Stimulated activated effector memory CD8-positive, alpha-beta T cell treated with anti-CD3 and anti-CD28 coated beads, Interleukin-12 subunit alpha, Interleukin-12 subunit beta, amount 100 ng/mL, for 72 hours (primary cell): Measurements from ENCODE around the gene HSPB1.
A peak's percentile ranks its signal among the peaks of the same experiment; 100 is the strongest.
"Not testable (repeated sequence)": the region's sequence is repeated elsewhere in the genome, so short reads cannot be mapped to it uniquely, and the experiment has no call there.

Source experiments
- ATAC-seq: fragments of 150-1000 bp; cut with Tn5 transposase; 2 replicates; pipeline ENCODE4 v1.10.0; 2021
- DNase-seq, 2 donors: peaks; one replicate each; pipeline ENCODE4 v3.0.0; 2021 to 2022; ENCODE audit warnings: low spot score in 2 of 2
- H3K27ac Mint-ChIP-seq: one replicate; pipeline ENCODE4 v1.8.0; 2022; ENCODE audit warnings: mild to moderate bottlenecking, mixed read lengths
- H3K36me3 Mint-ChIP-seq: one replicate; pipeline ENCODE4 v1.8.0; 2022; ENCODE audit warnings: mild to moderate bottlenecking, mixed read lengths
- H3K4me1 Mint-ChIP-seq: one replicate; pipeline ENCODE4 v1.8.0; 2022; ENCODE audit warnings: mixed read lengths
- H3K4me3 Mint-ChIP-seq: one replicate; pipeline ENCODE4 v1.8.0; 2022; ENCODE audit warnings: mild to moderate bottlenecking, mixed read lengths
- H3K9me3 Mint-ChIP-seq: one replicate; pipeline ENCODE4 v1.8.0; 2022; ENCODE audit warnings: mixed read lengths

HSPB1 gene

DNA sequence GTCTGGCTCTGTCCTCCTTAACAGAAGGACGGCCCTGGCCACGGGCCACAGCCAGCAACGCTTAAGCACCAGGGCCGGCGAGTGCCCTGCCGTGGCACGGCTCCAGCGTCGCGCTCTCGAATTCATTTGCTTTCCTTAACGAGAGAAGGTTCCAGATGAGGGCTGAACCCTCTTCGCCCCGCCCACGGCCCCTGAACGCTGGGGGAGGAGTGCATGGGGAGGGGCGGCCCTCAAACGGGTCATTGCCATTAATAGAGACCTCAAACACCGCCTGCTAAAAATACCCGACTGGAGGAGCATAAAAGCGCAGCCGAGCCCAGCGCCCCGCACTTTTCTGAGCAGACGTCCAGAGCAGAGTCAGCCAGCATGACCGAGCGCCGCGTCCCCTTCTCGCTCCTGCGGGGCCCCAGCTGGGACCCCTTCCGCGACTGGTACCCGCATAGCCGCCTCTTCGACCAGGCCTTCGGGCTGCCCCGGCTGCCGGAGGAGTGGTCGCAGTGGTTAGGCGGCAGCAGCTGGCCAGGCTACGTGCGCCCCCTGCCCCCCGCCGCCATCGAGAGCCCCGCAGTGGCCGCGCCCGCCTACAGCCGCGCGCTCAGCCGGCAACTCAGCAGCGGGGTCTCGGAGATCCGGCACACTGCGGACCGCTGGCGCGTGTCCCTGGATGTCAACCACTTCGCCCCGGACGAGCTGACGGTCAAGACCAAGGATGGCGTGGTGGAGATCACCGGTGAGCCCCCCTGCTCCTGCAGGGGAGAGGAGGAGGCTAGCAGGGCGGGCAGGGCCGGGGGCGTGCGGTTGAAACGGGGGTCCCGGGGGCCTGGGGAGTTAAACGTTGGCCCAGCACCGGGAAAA lies at the start of gene HSPB1:
HSPB1 (plus strand) TSS at position 327 of the 855 bp plus-strand sequence; CDS start at position 367, 40 bp downstream.
- ATAC-seq = peak; percentile 64
- DNase-seq = peak; percentile 45 to 72
- Mint-ChIP-seq H3K9me3 (no peaks in the 10 kb centered on the region), H3K4me1 (peaks cover 21% of the 10 kb centered on the region), H3K36me3 (peaks cover 15% of the 10 kb centered on the region), H3K27ac (peak within 1 kb of the TSS; percentile 95), H3K4me3 (peak within 1 kb of the TSS; percentile 86)

DNA sequence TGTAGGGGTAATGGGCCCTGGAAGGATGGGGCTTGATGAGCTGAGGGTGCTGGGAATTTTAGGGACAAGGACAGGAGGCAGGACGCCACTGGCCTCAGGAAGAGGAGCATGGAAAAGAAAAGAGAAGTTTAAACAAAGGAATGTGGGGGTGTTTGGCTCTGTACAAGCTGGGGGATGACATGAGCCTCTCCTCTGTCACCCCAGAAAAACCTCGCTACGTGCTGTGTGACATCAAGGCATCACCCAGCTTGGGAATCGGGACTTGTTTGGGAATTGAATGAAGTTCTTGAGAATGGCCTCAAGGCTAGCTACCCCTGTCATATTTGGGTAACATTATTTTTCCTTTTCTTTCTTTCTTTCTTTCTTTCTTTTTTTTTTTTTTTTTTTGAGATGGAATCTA lies 47.7 kb upstream of the HSPB1 start:
- DNase-seq (no peak), ATAC-seq (no peak)
- Mint-ChIP-seq H3K4me3 (no peak overlapping the region), H3K4me1 (no peaks in the 10 kb centered on the region), H3K9me3 (no peaks in the 10 kb centered on the region), H3K27ac (no peak overlapping the region), H3K36me3 (no peaks in the 10 kb centered on the region)

DNA sequence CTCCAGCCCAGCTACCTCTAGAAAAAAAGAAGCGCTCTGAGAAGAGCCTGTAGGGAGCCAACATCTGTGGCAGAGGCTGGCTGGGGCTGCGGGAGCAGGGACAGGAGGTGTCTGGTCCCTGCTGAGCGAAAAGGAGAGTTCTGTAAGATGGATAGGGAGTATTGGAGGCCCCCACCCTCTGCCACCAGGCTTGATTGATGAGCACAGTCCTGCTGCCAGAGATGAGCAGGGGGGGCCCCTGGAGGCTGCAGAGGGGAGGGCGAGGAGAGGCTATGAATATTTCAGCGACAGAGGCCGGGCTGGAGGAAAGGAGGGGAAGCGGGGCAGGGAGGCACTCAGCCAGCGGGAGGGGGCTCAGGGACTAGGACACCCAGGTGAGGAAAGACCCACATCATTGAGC lies 44.5 kb upstream of the HSPB1 start:
- Mint-ChIP-seq H3K27ac (no peak overlapping the region), H3K4me3 (no peak overlapping the region), H3K9me3 (no peaks in the 10 kb centered on the region), H3K4me1 (no peaks in the 10 kb centered on the region), H3K36me3 (no peaks in the 10 kb centered on the region)
- ATAC-seq (peak; percentile 23), DNase-seq (no peak)

DNA sequence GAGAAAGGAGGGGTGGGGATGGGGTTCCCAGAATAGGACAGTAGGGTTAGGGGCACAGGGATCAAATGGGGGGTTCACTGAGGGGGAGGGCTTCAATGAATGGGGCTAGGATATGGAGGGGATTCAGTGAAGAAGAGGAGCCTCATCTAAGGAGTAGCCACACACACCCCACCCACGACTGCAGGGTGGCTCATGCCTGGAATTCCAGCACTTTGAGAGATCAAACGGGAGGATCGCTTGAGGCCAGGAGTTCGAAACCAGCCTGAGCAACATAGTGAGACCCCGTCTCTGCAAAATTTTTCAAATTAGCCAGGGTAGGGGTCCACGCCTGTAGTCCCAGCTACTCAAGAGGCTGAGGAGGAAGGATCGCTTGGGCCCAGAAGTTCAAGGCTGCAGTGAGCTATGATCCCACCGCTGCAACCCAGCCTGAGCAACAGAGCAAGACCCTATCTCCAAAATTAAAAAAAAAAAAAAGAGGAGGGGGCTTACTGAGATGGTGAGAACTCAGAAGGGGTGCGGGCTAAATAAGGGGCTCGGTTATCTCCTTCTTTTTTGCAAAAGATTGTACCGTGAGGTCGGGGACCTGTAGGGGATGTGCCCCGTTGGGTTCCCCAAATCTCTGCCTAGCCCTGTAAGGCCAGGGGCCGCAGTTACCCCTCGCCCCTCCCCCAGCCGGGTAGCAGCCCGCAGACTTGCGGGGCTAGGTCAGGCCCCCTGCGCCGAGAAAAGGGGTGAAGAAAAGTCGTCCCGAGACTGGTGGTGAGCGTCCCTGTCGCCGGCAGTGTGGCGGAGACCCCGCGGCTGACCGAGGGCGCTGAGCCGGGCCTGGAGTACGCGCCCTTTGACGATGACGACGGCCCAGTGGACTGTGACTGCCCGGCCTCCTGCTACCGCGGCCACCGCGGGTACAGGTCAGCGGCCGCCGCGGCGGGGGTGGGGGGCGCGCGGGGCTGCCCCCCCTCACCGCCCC lies 43.1 kb upstream of the HSPB1 start:
- no peak overlapping the region for H3K27ac Mint-ChIP-seq
- H3K36me3 Mint-ChIP-seq = no peaks in the 10 kb centered on the region
- no peaks in the 10 kb centered on the region for H3K4me1 Mint-ChIP-seq
- H3K4me3 Mint-ChIP-seq = peak overlapping the region; percentile 36
- H3K9me3 Mint-ChIP-seq = no peaks in the 10 kb centered on the region
- no peak for ATAC-seq
- no peak for DNase-seq

DNA sequence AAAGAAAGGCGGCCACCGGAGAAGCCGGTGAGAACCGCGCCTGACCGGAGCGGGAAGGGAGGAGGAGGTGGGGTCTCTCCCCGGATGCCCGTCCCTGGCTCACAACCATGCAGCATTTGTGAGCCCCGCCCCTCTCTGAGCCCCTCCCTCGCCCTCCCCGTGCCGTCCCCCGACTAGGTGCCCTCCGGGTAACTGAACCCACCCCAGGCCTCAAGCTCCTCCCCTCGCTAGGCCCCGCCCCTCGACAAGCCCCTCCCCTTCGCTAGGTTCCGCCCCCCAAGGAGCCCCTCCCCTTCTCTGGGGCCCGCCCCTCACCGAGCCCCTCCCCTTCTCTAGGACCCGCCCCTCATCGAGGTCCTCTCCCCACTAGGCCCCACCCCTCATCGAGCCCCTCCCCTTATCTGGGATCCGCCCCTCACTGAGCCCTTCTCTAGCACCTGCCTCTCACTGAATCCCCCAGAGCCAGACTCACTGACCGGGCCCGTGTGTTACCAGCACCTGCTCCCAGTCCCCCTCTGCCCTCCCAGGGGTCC lies 42.2 kb upstream of the HSPB1 start:
- H3K36me3 Mint-ChIP-seq = no peaks in the 10 kb centered on the region
- no peak overlapping the region for H3K27ac Mint-ChIP-seq
- H3K4me3 Mint-ChIP-seq = peak overlapping the region; percentile 36
- no peaks in the 10 kb centered on the region for H3K9me3 Mint-ChIP-seq
- H3K4me1 Mint-ChIP-seq = no peaks in the 10 kb centered on the region
- DNase-seq (no peak), ATAC-seq (peak; percentile 37)

DNA sequence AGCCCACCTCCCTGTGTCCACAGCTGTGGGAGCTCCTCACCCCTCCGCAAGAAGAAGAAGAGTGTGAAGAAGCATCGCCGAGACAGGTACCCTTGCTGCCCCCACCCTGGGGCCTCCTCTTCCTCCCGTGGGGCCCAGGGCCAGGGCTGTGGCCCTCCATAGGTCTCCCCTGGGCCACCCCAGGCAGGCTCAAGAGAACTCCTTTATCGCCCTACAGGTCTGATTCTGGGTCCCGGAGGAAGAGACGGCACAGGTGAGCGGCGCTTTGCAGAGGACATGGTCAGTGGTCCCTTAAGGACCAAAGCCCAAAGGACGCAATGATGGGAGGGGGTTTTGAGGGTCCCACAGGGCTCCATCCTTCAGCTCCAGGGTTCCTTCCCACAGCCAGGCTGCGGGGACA lies 41.1 kb upstream of the HSPB1 start:
- H3K4me1 Mint-ChIP-seq = no peaks in the 10 kb centered on the region
- H3K9me3 Mint-ChIP-seq = no peaks in the 10 kb centered on the region
- H3K36me3 Mint-ChIP-seq = no peaks in the 10 kb centered on the region
- DNase-seq = no peak
- no peak for ATAC-seq
- no peak overlapping the region for H3K4me3 Mint-ChIP-seq
- H3K27ac Mint-ChIP-seq = no peak overlapping the region

DNA sequence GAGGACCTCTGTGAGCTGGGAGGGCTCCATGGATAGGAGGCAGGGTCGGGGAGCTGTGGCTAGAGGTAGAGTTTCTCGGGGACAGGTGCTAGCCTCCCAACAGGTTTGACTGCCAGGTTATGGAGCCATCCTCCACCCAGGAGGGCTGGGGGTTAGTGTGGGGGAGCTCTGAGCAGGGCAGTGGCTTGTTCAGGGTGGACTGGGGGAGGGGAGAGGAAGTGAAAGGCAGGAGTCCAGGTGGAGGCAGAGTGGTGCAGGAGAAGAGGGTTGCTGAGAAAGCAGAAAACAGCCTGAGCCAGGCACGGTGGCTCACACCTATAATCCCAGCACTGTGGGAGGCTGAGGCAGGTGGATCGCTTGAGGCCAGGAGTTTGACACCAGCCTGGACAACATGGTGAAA lies 40.5 kb upstream of the HSPB1 start:
- Mint-ChIP-seq H3K4me1 (no peaks in the 10 kb centered on the region), H3K27ac (no peak overlapping the region), H3K4me3 (no peak overlapping the region), H3K36me3 (no peaks in the 10 kb centered on the region), H3K9me3 (no peaks in the 10 kb centered on the region)
- DNase-seq = no peak
- no peak for ATAC-seq

DNA sequence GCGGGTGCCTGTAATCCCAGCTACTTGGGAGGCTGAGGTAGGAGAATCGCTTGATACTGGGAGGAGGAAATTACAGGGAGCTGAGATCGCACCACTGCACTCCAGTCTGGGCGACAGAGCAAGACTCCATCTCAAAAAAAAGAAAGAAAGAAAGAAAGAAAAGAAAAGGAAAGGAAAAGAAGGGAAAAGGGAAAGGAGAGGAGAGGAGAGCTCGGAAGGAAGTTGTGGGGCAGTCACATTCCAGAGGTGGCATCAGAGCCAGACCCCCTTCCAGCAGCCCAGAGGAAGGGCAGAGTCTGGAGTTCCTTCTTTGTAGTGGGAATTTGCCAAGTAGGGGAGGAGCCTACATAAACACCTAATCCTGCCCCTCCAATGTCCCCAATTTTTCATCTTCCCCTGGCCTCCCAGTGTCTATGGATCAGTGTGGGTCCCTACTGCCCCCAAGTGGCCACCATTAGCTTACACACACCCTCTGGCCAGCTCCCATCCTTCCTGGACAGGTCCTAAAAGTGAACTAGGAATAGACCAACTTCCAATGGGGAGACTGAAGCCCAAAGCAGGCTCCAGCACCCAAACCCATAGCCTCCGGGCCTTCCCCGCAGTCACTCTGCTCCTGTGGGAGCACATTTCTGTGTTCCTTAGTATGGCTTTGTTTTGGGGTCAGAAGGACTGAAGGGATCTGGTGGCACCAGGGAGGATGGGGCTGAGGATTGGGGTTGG lies 39.6 kb upstream of the HSPB1 start:
- no peak for DNase-seq
- ATAC-seq = peak; percentile 51
- H3K4me1 Mint-ChIP-seq = peaks cover 2% of the 10 kb centered on the region
- no peak overlapping the region for H3K4me3 Mint-ChIP-seq
- H3K36me3 Mint-ChIP-seq = no peaks in the 10 kb centered on the region
- H3K9me3 Mint-ChIP-seq = no peaks in the 10 kb centered on the region
- no peak overlapping the region for H3K27ac Mint-ChIP-seq

DNA sequence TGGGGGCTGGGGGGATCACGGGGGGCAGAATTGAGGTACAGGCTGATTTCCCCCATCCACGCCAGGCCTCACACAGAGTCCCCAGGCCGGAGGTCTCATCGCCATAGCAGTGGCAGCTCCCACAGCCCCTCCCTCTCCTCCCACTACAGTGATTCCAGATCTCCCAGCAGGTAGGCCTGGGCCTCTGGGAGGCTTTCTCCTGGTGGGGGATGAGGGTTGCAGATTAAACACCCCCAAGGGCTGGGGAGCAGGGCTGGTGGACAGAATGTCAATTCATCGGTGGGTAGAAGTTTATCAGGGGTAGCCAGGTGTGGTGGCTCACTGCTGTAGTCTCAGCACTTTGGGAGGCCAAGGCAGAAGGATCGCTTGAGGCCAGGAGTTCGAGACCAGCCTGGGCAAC lies 37.2 kb upstream of the HSPB1 start:
- Mint-ChIP-seq H3K27ac (no peak overlapping the region), H3K36me3 (no peaks in the 10 kb centered on the region), H3K4me3 (no peak overlapping the region), H3K9me3 (no peaks in the 10 kb centered on the region), H3K4me1 (peaks cover 11% of the 10 kb centered on the region)
- ATAC-seq (no peak), DNase-seq (no peak)

DNA sequence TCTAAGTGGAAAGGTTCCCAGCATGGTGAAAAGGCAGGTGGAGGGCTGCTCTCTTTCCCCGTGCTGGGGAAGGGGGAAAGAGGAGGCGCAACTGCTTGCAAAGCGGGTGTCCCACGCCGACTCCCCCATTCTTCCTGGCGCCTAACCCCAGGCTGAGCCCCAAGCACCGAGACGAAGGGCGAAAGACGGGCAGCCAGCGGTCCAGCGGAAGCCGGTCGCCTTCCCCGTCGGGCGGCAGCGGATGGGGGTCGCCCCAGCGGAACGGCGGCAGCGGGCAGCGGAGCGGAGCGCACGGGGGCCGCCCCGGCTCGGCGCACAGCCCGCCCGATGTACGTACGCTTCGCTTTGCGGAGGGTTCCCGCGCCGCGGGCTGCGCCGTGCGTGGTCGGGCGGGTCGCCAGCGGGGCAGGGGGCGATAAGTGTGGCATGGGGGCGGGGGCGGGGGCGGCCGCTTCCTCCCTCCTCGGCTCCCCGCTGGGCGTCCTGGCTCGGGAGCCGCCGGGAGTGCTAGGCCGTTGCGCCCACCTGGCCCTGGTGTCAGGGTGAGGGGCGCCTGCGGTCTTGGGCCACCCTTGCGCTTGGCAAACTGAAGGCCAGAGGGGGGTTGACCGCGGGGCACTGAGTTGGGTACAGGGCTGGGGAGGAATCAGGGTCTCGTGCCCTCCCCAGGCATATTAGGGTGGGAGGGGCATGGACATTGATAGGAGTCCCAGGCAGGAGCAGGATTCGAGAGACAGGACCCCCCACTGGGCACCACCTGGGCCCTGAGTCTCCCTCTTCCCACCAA lies 35.2 kb upstream of the HSPB1 start:
- H3K4me1 Mint-ChIP-seq = peaks cover 11% of the 10 kb centered on the region
- peak overlapping the region; percentile 28 for H3K4me3 Mint-ChIP-seq
- peak; percentile 29 for ATAC-seq
- DNase-seq = no peak
- H3K36me3 Mint-ChIP-seq = no peaks in the 10 kb centered on the region
- H3K27ac Mint-ChIP-seq = no peak overlapping the region
- H3K9me3 Mint-ChIP-seq = no peaks in the 10 kb centered on the region

DNA sequence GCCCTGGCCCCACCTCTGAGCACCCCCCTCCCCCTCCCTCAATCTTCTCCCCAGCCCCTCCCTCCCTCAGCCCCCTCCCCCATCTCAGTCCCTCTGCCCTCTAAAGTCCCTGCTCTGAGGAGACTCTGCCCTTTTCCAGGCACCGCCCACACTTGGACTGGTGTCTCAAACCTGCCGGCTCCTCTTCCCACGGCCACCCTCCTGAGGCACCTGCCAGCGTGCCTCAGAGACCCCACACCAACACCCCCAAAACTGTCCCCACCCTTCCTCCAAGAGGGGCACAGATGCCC lies 34.6 kb upstream of the HSPB1 start:
- no peak for ATAC-seq
- no peak for DNase-seq
- H3K9me3 Mint-ChIP-seq = no peaks in the 10 kb centered on the region
- peaks cover 14% of the 10 kb centered on the region for H3K4me1 Mint-ChIP-seq
- no peak overlapping the region for H3K27ac Mint-ChIP-seq
- H3K36me3 Mint-ChIP-seq = no peaks in the 10 kb centered on the region
- peak overlapping the region; percentile 28 for H3K4me3 Mint-ChIP-seq

DNA sequence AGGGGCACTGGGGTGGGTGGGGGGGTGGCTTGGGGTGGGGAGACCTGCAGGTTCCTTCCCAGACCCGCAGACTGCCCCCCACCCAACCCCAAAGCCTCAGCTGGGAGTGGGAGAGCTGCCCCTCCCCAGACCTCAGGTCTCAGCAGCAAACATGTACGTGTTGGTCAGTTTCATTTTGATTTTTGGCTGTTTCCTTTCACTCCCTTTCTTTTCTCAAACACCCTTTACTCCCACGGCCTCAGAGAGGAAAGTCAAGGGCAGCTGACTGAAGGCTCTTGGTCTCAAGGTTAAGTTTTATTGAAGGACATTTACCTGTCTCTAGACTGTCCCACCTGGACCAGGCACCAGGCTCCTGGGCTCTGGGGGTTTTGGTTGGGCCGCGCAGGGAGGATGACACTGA lies 34.1 kb upstream of the HSPB1 start:
- DNase-seq (no peak), ATAC-seq (no peak)
- Mint-ChIP-seq H3K27ac (no peak overlapping the region), H3K4me1 (peaks cover 19% of the 10 kb centered on the region), H3K9me3 (no peaks in the 10 kb centered on the region), H3K36me3 (no peaks in the 10 kb centered on the region), H3K4me3 (peak overlapping the region; percentile 28)

DNA sequence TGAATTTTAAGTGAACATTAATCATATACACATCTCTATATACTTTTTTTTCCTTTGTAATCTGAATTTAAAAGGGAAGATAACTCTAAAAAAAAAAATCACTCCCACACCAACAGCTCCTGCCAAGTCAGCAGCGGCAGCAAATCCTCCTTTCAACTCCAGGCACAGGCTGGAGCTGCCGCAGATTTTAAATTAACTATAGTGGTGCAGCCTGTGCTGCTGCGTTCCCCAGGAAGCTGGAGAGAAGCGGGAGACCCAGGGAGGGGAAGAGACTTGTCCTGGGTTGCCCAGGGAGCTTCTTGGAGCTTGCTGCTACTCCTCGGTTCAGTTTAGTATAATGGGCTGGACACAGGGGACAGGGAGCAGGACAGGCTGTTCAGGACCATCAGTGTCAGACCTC lies 32.6 kb upstream of the HSPB1 start:
- Mint-ChIP-seq H3K9me3 (no peaks in the 10 kb centered on the region), H3K4me1 (peaks cover 24% of the 10 kb centered on the region), H3K4me3 (no peak overlapping the region), H3K36me3 (no peaks in the 10 kb centered on the region), H3K27ac (no peak overlapping the region)
- no peak for ATAC-seq
- no peak for DNase-seq

DNA sequence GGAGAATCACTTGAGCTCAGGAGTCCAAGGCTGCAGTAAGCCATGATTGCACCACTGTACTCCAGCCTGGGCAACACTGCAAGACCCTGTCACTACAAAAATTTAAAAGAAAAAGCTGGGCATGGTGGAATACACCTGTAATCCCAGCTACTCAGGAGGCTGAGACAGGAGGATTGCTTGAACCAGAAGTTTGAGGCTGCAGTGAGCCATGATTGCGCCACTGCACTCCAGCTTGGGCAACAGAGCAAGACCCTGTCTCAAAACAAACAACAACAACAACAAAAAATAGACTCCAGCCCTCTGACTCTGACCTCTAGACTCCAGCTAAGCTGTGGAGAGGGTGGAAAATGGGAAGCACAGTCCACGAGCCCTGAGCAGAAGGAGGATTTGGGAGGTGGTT lies 31.1 kb upstream of the HSPB1 start:
- not testable (repeated sequence) for H3K4me3 Mint-ChIP-seq, ATAC-seq, H3K27ac Mint-ChIP-seq, H3K36me3 Mint-ChIP-seq, DNase-seq, H3K9me3 Mint-ChIP-seq
- H3K4me1 Mint-ChIP-seq = peaks cover 24% of the 10 kb centered on the region
